ENCODE results near the gene PRRC2A.
A peak's percentile ranks its signal among the peaks of the same experiment; 100 is the strongest.

Gene PRRC2A

GRCh38 chr6:31629014-31629413 lies 8.5 kb downstream of the PRRC2A start:
- ChIA-PET POLR2A (interaction anchor here (9.7 kb wide), 1 partner anchor 7 kb away, joined by 123 read pairs; no protein-coding TSS in a partner anchor), CTCF (interaction anchor here (0.6 kb wide), 1 partner anchor 193 kb away, joined by 4 read pairs; no protein-coding TSS in a partner anchor)
- no peak overlapping the region for H3K27ac ChIP-seq (ENCODE audit: extremely low read depth, low read depth, low read length)
- H3K9me3 ChIP-seq (ENCODE audit: control insufficient read depth, insufficient read depth, low read depth, low read length), result no peaks in the 10 kb centered on the region
- H3K36me3 ChIP-seq (ENCODE audit: control insufficient read depth in 2 of 2, insufficient read depth in 1 of 2, low read length in 2 of 2), result peaks cover 76 to 100% of the 10 kb centered on the region in 2 experiments
- H3K4me3 ChIP-seq (ENCODE audit: low read depth, low read length), result no peak overlapping the region
- H3K4me1 ChIP-seq (ENCODE audit: control insufficient read depth, insufficient read depth, low read length), result no peaks in the 10 kb centered on the region
- TF ChIP-seq ZNF596 (tag by site-specific recombination; IDR thresholded peaks at IDR 0.05), result no peak
- TF ChIP-seq ZBTB7A (tag by site-specific recombination; IDR thresholded peaks at IDR 0.05; ENCODE audit: low read depth), result no peak
- no peak for TF ChIP-seq ZNF239 (tag by site-specific recombination; IDR thresholded peaks at IDR 0.05)
- no peak for TF ChIP-seq ATF2 (tag by site-specific recombination; IDR thresholded peaks at IDR 0.05; ENCODE audit: low read depth)
- no peak for TF ChIP-seq ZNF626 (tag by site-specific recombination; IDR thresholded peaks at IDR 0.05)

- Histone ChIP-seq H3K4me3 (ENCODE audit: low read depth, low read length) (no peak overlapping the region), H3K36me3 (ENCODE audit: control insufficient read depth in 2 of 2, insufficient read depth in 1 of 2, low read length in 2 of 2) (peaks cover 72 to 100% of the 10 kb centered on the region in 2 experiments), H3K4me1 (ENCODE audit: control insufficient read depth, insufficient read depth, low read length) (no peaks in the 10 kb centered on the region), H3K27ac (ENCODE audit: extremely low read depth, low read depth, low read length) (no peak overlapping the region), H3K9me3 (ENCODE audit: control insufficient read depth, insufficient read depth, low read depth, low read length) (no peaks in the 10 kb centered on the region)
- CTCF ChIA-PET, result interaction anchor here (0.7 to 0.8 kb wide), 2 partner anchors 23 to 79 kb away, joined by 3 to 5 read pairs; no protein-coding TSS in a partner anchor
- TF ChIP-seq KLF1 (tag by site-specific recombination; IDR thresholded peaks at IDR 0.05) (peak; percentile 85), PRDM1 (tag by site-specific recombination; IDR thresholded peaks at IDR 0.05) (peak; percentile 89), OVOL3 (tag by site-specific recombination; IDR thresholded peaks at IDR 0.05) (no peak), KLF9 (tag by site-specific recombination; IDR thresholded peaks at IDR 0.05; ENCODE audit: low read depth) (peak; percentile 56; the same call in 1 of the 2 replicates), KLF16 (tag by site-specific recombination; IDR thresholded peaks at IDR 0.05) (no peak), KLF8 (tag by site-specific recombination; IDR thresholded peaks at IDR 0.05) (peak; percentile 52; the same call in 1 of the 2 replicates)
- POLR2A ChIA-PET, result interaction anchor here (0.6 to 9.7 kb wide), 4 partner anchors 6 to 107 kb away, joined by 3 to 123 read pairs (median 4); partner anchors contain the start of gene BAG6
Observed at GRCh38 chr6:31630177-31630934, 9.8 kb downstream of the PRRC2A start.

- Histone ChIP-seq H3K4me1 (ENCODE audit: control insufficient read depth, insufficient read depth, low read length) (no peaks in the 10 kb centered on the region), H3K9me3 (ENCODE audit: control insufficient read depth, insufficient read depth, low read depth, low read length) (no peaks in the 10 kb centered on the region), H3K27ac (ENCODE audit: extremely low read depth, low read depth, low read length) (no peak overlapping the region), H3K4me3 (ENCODE audit: low read depth, low read length) (no peak overlapping the region), H3K36me3 (ENCODE audit: control insufficient read depth in 2 of 2, insufficient read depth in 1 of 2, low read length in 2 of 2) (peaks cover 68 to 100% of the 10 kb centered on the region in 2 experiments)
- POLR2A ChIA-PET, result interaction anchor here (0.7 to 11.0 kb wide), 3 partner anchors 5 to 85 kb away, joined by 3 to 123 read pairs (median 4); partner anchors contain the start of genes ATP6V1G2 and GPANK1
- TF ChIP-seq GLIS2 (tag by site-specific recombination; IDR thresholded peaks at IDR 0.05), result peak; percentile 56
- no peak for TF ChIP-seq KLF10 (tag by site-specific recombination; IDR thresholded peaks at IDR 0.05)
- CTCF ChIA-PET, result no interaction called here
Observed at GRCh38 chr6:31631209-31631608, 10.7 kb downstream of the PRRC2A start.

GRCh38 chr6:31631681-31632278 lies 11.3 kb downstream of the PRRC2A start:
- H3K36me3 ChIP-seq (ENCODE audit: control insufficient read depth in 2 of 2, insufficient read depth in 1 of 2, low read length in 2 of 2), result peaks cover 66 to 100% of the 10 kb centered on the region in 2 experiments
- ChIA-PET CTCF (no interaction called here), POLR2A (interaction anchor here (0.7 to 11.0 kb wide), 3 partner anchors 6 to 85 kb away, joined by 3 to 123 read pairs (median 4); partner anchors contain the start of genes ATP6V1G2 and GPANK1)
- no peak for TF ChIP-seq PRDM2 (tag by site-specific recombination; IDR thresholded peaks at IDR 0.05; ENCODE audit: borderline replicate concordance)
- no peak for TF ChIP-seq ZNF549 (tag by site-specific recombination; IDR thresholded peaks at IDR 0.05)
- TF ChIP-seq ZNF785 (tag by site-specific recombination; IDR thresholded peaks at IDR 0.05), result no peak

More at GRCh38 chr6:31631681-31632278, 11.3 kb downstream of the PRRC2A start:
- no peak overlapping the region for H3K4me3 ChIP-seq (ENCODE audit: low read depth, low read length)
- 0 out of 2 replicates have a peak overlapping the region, but pooled peaks have one; percentile 21 for H3K27ac ChIP-seq (ENCODE audit: extremely low read depth, low read depth, low read length)
- no peaks in the 10 kb centered on the region for H3K4me1 ChIP-seq (ENCODE audit: control insufficient read depth, insufficient read depth, low read length)
- H3K9me3 ChIP-seq (ENCODE audit: control insufficient read depth, insufficient read depth, low read depth, low read length), result no peaks in the 10 kb centered on the region
